HCT116 (cell line): Measurements from ENCODE around the gene GINS3.

ENCODE experiments used
- POLR2A ChIP-seq: IDR thresholded peaks from 2 replicates; pipeline ENCODE4 v1.7.0; 2011; ENCODE audit warnings: borderline replicate concordance; ENCODE audit not compliant: insufficient read depth, insufficient read length; ENCODE audit errors: extremely low read depth
- TF ChIP-seq, protein P1 (sequence below), 3 experiments: fragments of 200-600 bp in 1 of 3; sonication (generic) in 1 of 3; IDR thresholded peaks in 2 of 3; conservative IDR thresholded peaks in 1 of 3; 2 replicates each; pipeline ENCODE4 v1.5.1; 2012 to 2017; ENCODE audit warnings: low read depth in 2 of 3, low read length in 2 of 3, antibody characterized with exemption in 1 of 3, borderline replicate concordance in 1 of 3, control low read depth in 1 of 3, mild to moderate bottlenecking in 1 of 3, mixed read lengths in 1 of 3, mixed run types in 1 of 3, moderate library complexity in 1 of 3; ENCODE audit not compliant: insufficient read depth in 1 of 3

DNA sequence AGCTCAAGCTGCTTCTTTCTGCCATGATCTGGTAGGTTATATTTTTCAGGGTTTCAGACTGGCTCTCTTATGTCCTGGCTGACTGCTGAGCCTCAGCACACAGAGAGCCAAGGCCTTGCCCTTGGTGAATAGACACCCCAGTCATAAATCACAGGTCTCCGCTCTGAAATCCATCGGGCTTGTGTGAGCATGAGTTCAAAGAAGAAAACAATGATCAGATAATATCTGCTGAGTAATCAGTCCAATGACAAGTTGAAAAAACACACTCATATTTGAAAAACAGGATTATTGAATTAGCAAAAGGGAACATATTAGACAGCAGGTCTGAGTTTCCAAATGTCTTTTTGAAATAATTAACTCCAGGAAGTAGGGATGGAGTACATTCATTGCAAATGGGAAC is 56.6 kb downstream of the GINS3 start:
- no peak for TF ChIP-seq POLR2A
- TF ChIP-seq, protein P1, sequence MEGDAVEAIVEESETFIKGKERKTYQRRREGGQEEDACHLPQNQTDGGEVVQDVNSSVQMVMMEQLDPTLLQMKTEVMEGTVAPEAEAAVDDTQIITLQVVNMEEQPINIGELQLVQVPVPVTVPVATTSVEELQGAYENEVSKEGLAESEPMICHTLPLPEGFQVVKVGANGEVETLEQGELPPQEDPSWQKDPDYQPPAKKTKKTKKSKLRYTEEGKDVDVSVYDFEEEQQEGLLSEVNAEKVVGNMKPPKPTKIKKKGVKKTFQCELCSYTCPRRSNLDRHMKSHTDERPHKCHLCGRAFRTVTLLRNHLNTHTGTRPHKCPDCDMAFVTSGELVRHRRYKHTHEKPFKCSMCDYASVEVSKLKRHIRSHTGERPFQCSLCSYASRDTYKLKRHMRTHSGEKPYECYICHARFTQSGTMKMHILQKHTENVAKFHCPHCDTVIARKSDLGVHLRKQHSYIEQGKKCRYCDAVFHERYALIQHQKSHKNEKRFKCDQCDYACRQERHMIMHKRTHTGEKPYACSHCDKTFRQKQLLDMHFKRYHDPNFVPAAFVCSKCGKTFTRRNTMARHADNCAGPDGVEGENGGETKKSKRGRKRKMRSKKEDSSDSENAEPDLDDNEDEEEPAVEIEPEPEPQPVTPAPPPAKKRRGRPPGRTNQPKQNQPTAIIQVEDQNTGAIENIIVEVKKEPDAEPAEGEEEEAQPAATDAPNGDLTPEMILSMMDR (IDR thresholded peaks at IDR 0.05 in 2 of 3, conservative IDR thresholded peaks at IDR 0.05 in 1 of 3; ENCODE audit: borderline replicate concordance in 1 of 3, insufficient read depth in 1 of 3, low read depth in 2 of 3, low read length in 2 of 3) = no peak
